Hepatocyte (in vitro differentiated cells): ENCODE data around the gene STX18. TPM values are rescaled to one million over a fixed set of nuclear protein-coding genes. Genes with fewer than 3 reads are reported as not detected.

Source experiments
- DNase-seq: peaks from one replicate; pipeline ENCODE4 v3.0.0-alpha.2; 2016; ENCODE audit warnings: low spot score
- H2AFZ ChIP-seq: fragments of 200-600 bp; sonication (generic); 2 replicates; pipeline ENCODE4 v1.6.0; 2016; ENCODE audit warnings: antibody characterized with exemption, mild to moderate bottlenecking
- H3K27ac ChIP-seq: fragments of 200-600 bp; sonication (generic); 2 replicates; pipeline ENCODE4 v1.5.1; 2016; ENCODE audit warnings: mild to moderate bottlenecking
- H3K27me3 ChIP-seq: fragments of 200-600 bp; sonication (generic); 2 replicates; pipeline ENCODE4 v1.6.1; 2016
- H3K36me3 ChIP-seq: fragments of 200-600 bp; sonication (generic); replicated peaks from 2 replicates; pipeline ENCODE4 v1.5.1; 2016; ENCODE audit warnings: low read depth; ENCODE audit not compliant: insufficient read depth
- H3K4me1 ChIP-seq: fragments of 200-600 bp; sonication (generic); 2 replicates; pipeline ENCODE4 v1.5.1; 2016; ENCODE audit warnings: mild to moderate bottlenecking, moderate library complexity; ENCODE audit not compliant: insufficient read depth
- H3K4me2 ChIP-seq: fragments of 200-600 bp; sonication (generic); 2 replicates; pipeline ENCODE4 v1.6.0; 2016
- H3K4me3 ChIP-seq: fragments of 200-600 bp; sonication (generic); 2 replicates; pipeline ENCODE4 v1.5.1; 2016; ENCODE audit warnings: mild to moderate bottlenecking
- H3K79me2 ChIP-seq: fragments of 200-600 bp; sonication (generic); 2 replicates; pipeline ENCODE4 v1.6.0; 2017; ENCODE audit warnings: mild to moderate bottlenecking
- H3K9me2 ChIP-seq: fragments of 200-600 bp; sonication (generic); replicated peaks from 2 replicates; pipeline ENCODE4 v1.6.0; 2017; ENCODE audit warnings: mild to moderate bottlenecking; ENCODE audit not compliant: insufficient read depth
- H3K9me3 ChIP-seq: fragments of 200-600 bp; sonication (generic); 2 replicates; pipeline ENCODE4 v1.5.1; 2016; ENCODE audit warnings: low read depth, mild to moderate bottlenecking
- H4K20me1 ChIP-seq: fragments of 200-600 bp; sonication (generic); 2 replicates; pipeline ENCODE4 v1.6.0; 2016; ENCODE audit warnings: mild to moderate bottlenecking; ENCODE audit not compliant: insufficient read depth, poor library complexity, severe bottlenecking
- CTCF ChIP-seq: fragments of 200-600 bp; sonication (generic); IDR thresholded peaks from 2 replicates; pipeline ENCODE4 v1.5.1; 2016; ENCODE audit warnings: antibody characterized with exemption, mild to moderate bottlenecking; ENCODE audit not compliant: poor library complexity
- EZH2 ChIP-seq: fragments of 200-600 bp; sonication (generic); IDR thresholded peaks from 2 replicates; pipeline ENCODE4 v1.6.1; 2016; ENCODE audit warnings: antibody characterized with exemption, mild to moderate bottlenecking, borderline replicate concordance
- EZH2phosphoT487 ChIP-seq: fragments of 200-600 bp; sonication (generic); IDR thresholded peaks from one replicate; pipeline ENCODE4 v1.6.1; 2018; ENCODE audit warnings: antibody characterized with exemption, mild to moderate bottlenecking, low read depth, moderate library complexity; ENCODE audit not compliant: unreplicated experiment, severe bottlenecking
- WGBS: methylation state at CpG from one replicate; pipeline ENCODE4 v1.1.6; 2016; ENCODE audit warnings: low lambda C conversion rate; ENCODE audit errors: missing lambda C conversion rate; 5-methylcytosine and 5-hydroxymethylcytosine counted together
- polyA plus RNA-seq: library from polyadenylated mRNA; unstranded; fragments of >200 nt; fragmentation: Nextera tagmentation; extraction: Ambion mirVana; gene quantifications from 2 replicates; pipeline ENCODE4 v1.2.1, GENCODE V29; 2016
- total RNA-seq: library from RNA; depleted of rRNA; stranded (reverse); fragments of >200 nt; gene quantifications from 2 replicates; pipeline ENCODE4 v1.2.3, GENCODE V29; 2014

STX18 gene
- total and polyA plus RNA-seq, 2 experiments from 2014 or later = 32.1 to 54.3 TPM

- Histone ChIP-seq H4K20me1 (no peaks in the 10 kb centered on the region), H3K9me3 (no peaks in the 10 kb centered on the region), H3K4me1 (no peaks in the 10 kb centered on the region), H3K36me3 (no peaks in the 10 kb centered on the region), H3K9me2 (no peaks in the 10 kb centered on the region), H3K79me2 (no peaks in the 10 kb centered on the region), H3K4me2 (no peak overlapping the region), H3K4me3 (no peak overlapping the region), H3K27me3 (no peaks in the 10 kb centered on the region), H2AFZ (no peak overlapping the region), H3K27ac (no peak overlapping the region)
- 97% methylated on average over 19 of the region's 19 CpGs for WGBS
- TF ChIP-seq EZH2 (no peak), EZH2phosphoT487 (no peak), CTCF (no peak)
- DNase-seq = no peak
Observed at GRCh38 chr4:4415107-4415805, 126.6 kb downstream of the STX18 start.

GRCh38 chr4:4413806-4414205, 128.0 kb downstream of the STX18 start:
- H3K4me2 ChIP-seq = no peak overlapping the region
- no peaks in the 10 kb centered on the region for H4K20me1 ChIP-seq
- no peak overlapping the region for H3K27ac ChIP-seq
- no peaks in the 10 kb centered on the region for H3K36me3 ChIP-seq
- no peak overlapping the region for H3K4me3 ChIP-seq
- no peak overlapping the region for H2AFZ ChIP-seq
- TF ChIP-seq EZH2phosphoT487 = no peak
- no peak for TF ChIP-seq EZH2
- no peak for TF ChIP-seq CTCF
- H3K27me3 ChIP-seq = no peaks in the 10 kb centered on the region
- no peaks in the 10 kb centered on the region for H3K9me3 ChIP-seq
- no peaks in the 10 kb centered on the region for H3K79me2 ChIP-seq
- no peaks in the 10 kb centered on the region for H3K4me1 ChIP-seq
- H3K9me2 ChIP-seq = no peaks in the 10 kb centered on the region
- 97% methylated on average over 6 of the region's 7 CpGs for WGBS
- DNase-seq = no peak

- Histone ChIP-seq H3K4me1 (no peaks in the 10 kb centered on the region), H3K9me3 (no peaks in the 10 kb centered on the region), H2AFZ (no peak overlapping the region), H3K9me2 (no peaks in the 10 kb centered on the region), H3K4me3 (no peak overlapping the region), H3K36me3 (no peaks in the 10 kb centered on the region), H3K27ac (no peak overlapping the region), H3K4me2 (no peak overlapping the region), H3K79me2 (no peaks in the 10 kb centered on the region), H4K20me1 (no peaks in the 10 kb centered on the region), H3K27me3 (no peaks in the 10 kb centered on the region)
- WGBS = 96% methylated on average over 9 of the region's 10 CpGs
- TF ChIP-seq EZH2 (no peak), CTCF (no peak), EZH2phosphoT487 (no peak)
- no peak for DNase-seq
Observed at GRCh38 chr4:4413373-4413725, 128.5 kb downstream of the STX18 start.
